ENCODE data around the gene GRB10.

DNA sequence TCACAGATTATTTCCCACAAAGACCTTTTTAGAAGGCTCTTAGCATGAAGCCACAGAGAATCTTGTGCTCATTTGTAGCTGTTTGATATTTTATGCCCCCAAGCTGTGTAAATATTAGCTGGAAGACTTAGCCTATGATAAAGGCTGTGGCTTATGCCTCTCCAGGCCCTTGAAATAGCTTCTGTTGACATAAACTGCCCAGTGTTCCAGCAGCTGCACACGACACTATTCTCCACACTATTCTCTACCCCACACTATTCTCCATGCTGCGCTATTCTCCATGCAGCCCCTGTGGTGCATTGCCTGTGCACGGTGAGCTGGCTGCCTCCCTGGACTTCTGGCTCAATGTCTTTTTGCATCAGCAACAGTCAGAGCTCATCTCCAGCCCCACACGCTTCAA lies 230.6 kb downstream of the GRB10 start:
- TF ChIP-seq, protein P1, sequence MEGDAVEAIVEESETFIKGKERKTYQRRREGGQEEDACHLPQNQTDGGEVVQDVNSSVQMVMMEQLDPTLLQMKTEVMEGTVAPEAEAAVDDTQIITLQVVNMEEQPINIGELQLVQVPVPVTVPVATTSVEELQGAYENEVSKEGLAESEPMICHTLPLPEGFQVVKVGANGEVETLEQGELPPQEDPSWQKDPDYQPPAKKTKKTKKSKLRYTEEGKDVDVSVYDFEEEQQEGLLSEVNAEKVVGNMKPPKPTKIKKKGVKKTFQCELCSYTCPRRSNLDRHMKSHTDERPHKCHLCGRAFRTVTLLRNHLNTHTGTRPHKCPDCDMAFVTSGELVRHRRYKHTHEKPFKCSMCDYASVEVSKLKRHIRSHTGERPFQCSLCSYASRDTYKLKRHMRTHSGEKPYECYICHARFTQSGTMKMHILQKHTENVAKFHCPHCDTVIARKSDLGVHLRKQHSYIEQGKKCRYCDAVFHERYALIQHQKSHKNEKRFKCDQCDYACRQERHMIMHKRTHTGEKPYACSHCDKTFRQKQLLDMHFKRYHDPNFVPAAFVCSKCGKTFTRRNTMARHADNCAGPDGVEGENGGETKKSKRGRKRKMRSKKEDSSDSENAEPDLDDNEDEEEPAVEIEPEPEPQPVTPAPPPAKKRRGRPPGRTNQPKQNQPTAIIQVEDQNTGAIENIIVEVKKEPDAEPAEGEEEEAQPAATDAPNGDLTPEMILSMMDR (IDR thresholded peaks at IDR 0.05): no peak
- TF ChIP-seq ZFX (IDR thresholded peaks at IDR 0.05; ENCODE audit: borderline replicate concordance): no peak
